SU-DHL-6 (cell line): Measurements from ENCODE around the gene DGKH.

ENCODE experiments used
- H2AFZ ChIP-seq: fragments of 200-600 bp; sonication (generic); 2 replicates; pipeline ENCODE4 v1.6.1; 2014; ENCODE audit warnings: low read depth, mild to moderate bottlenecking, moderate library complexity, mixed read lengths, antibody characterized with exemption, low read length; ENCODE audit not compliant: severe bottlenecking
- H3F3A ChIP-seq: fragments of 200-600 bp; shearing (Covaris generic); 2 replicates; pipeline ENCODE4 v1.6.0; 2016; ENCODE audit warnings: antibody characterized with exemption, mild to moderate bottlenecking; ENCODE audit not compliant: insufficient read depth
- H3K27ac ChIP-seq: fragments of 200-600 bp; sonication (generic); 2 replicates; pipeline ENCODE4 v1.5.1; 2016; ENCODE audit warnings: low read depth, mild to moderate bottlenecking, low read length, moderate library complexity, mixed read lengths
- H3K27me3 ChIP-seq: fragments of 200-600 bp; sonication (generic), shearing (Covaris generic); 2 replicates; pipeline ENCODE4 v1.6.0; 2014; ENCODE audit warnings: mild to moderate bottlenecking, low read length
- H3K36me3 ChIP-seq: fragments of 200-600 bp; sonication (generic); 2 replicates; pipeline ENCODE4 v1.6.1; 2014; ENCODE audit warnings: mild to moderate bottlenecking, low read length, mixed read lengths
- H3K4me2 ChIP-seq: fragments of 300-600, 200-600 bp; shearing (Covaris generic), sonication (generic); 2 replicates; pipeline ENCODE4 v1.6.0; 2014; ENCODE audit warnings: low read length, low read depth, mild to moderate bottlenecking; ENCODE audit not compliant: poor library complexity, severe bottlenecking
- H3K4me3 ChIP-seq: fragments of 200-600 bp; sonication (generic); 2 replicates; pipeline ENCODE4 v1.5.1; 2014; ENCODE audit warnings: antibody characterized with exemption, low read length, mild to moderate bottlenecking, mixed read lengths; ENCODE audit not compliant: insufficient read depth, poor library complexity, severe bottlenecking
- H3K79me2 ChIP-seq: fragments of 200-600 bp; sonication (generic); 2 replicates; pipeline ENCODE4 v1.6.1; 2014; ENCODE audit warnings: mild to moderate bottlenecking, low read length, moderate library complexity; ENCODE audit not compliant: insufficient read depth
- H3K9ac ChIP-seq: fragments of 200-600 bp; sonication (generic); 2 replicates; pipeline ENCODE4 v1.7.0; 2014; ENCODE audit warnings: mild to moderate bottlenecking, low read length
- H3K9me2 ChIP-seq: fragments of 200-600 bp; sonication (generic); replicated peaks from 2 replicates; pipeline ENCODE4 v1.6.1; 2014; ENCODE audit warnings: low read length; ENCODE audit not compliant: insufficient read depth
- H3K9me3 ChIP-seq: fragments of 200-600 bp; sonication (generic); 2 replicates; pipeline ENCODE4 v1.6.1; 2014; ENCODE audit warnings: low read length, mixed read lengths; ENCODE audit not compliant: insufficient read depth
- H4K20me1 ChIP-seq: fragments of 200-600 bp; sonication (generic); 2 replicates; pipeline ENCODE4 v1.6.1; 2014; ENCODE audit warnings: low read depth, mild to moderate bottlenecking, antibody characterized with exemption, low read length, moderate library complexity, mixed read lengths
- CTCF ChIP-seq: fragments of 200-600 bp; sonication (generic); IDR thresholded peaks from one replicate; pipeline ENCODE4 v1.5.1; 2017; ENCODE audit warnings: antibody characterized with exemption, mild to moderate bottlenecking, low read length, moderate library complexity; ENCODE audit not compliant: insufficient read depth, poor library complexity, severe bottlenecking
- EZH2phosphoT487 ChIP-seq: fragments of 200-600 bp; sonication (generic), shearing (Covaris generic); conservative IDR thresholded peaks from 2 replicates; pipeline ENCODE4 v1.6.1; 2018; ENCODE audit warnings: mild to moderate bottlenecking, antibody characterized with exemption, low read length, moderate library complexity, mixed read lengths

Gene DGKH

GRCh38 chr13:42228527-42228926 lies 180.1 kb downstream of the DGKH start:
- Histone ChIP-seq H3K4me2 (no peak overlapping the region), H3K27ac (no peak overlapping the region), H3K79me2 (no peaks in the 10 kb centered on the region), H3K9ac (no peak overlapping the region), H3K9me3 (no peaks in the 10 kb centered on the region), H3F3A (no peaks in the 10 kb centered on the region; the same call in 1 of the 2 replicates), H4K20me1 (no peaks in the 10 kb centered on the region), H3K9me2 (no peaks in the 10 kb centered on the region), H3K36me3 (no peaks in the 10 kb centered on the region), H3K4me3 (no peak overlapping the region), H2AFZ (no peak overlapping the region), H3K27me3 (no peaks in the 10 kb centered on the region)
- TF ChIP-seq EZH2phosphoT487 (no peak), CTCF (no peak)

- Histone ChIP-seq H3K4me2 (no peak overlapping the region), H3K79me2 (no peaks in the 10 kb centered on the region), H3K9me3 (no peaks in the 10 kb centered on the region), H3K9me2 (no peaks in the 10 kb centered on the region), H3K36me3 (no peaks in the 10 kb centered on the region), H2AFZ (no peak overlapping the region), H3K27ac (no peak overlapping the region), H4K20me1 (no peaks in the 10 kb centered on the region), H3F3A (no peaks in the 10 kb centered on the region; the same call in 1 of the 2 replicates), H3K9ac (no peak overlapping the region), H3K27me3 (no peaks in the 10 kb centered on the region), H3K4me3 (no peak overlapping the region)
- TF ChIP-seq EZH2phosphoT487 (no peak), CTCF (no peak)
Observed at GRCh38 chr13:42229287-42229686, 180.8 kb downstream of the DGKH start.

GRCh38 chr13:42232671-42233070 lies 184.2 kb downstream of the DGKH start:
- no peak overlapping the region for H2AFZ ChIP-seq
- H3K4me2 ChIP-seq, result no peak overlapping the region
- no peaks in the 10 kb centered on the region for H3K9me3 ChIP-seq
- no peaks in the 10 kb centered on the region for H3K36me3 ChIP-seq
- no peak for TF ChIP-seq EZH2phosphoT487
- no peak overlapping the region for H3K27ac ChIP-seq
- no peak overlapping the region for H3K9ac ChIP-seq
- no peaks in the 10 kb centered on the region for H3K27me3 ChIP-seq
- H3K9me2 ChIP-seq, result no peaks in the 10 kb centered on the region
- H3K4me3 ChIP-seq, result no peak overlapping the region
- H3K79me2 ChIP-seq, result no peaks in the 10 kb centered on the region
- no peaks in the 10 kb centered on the region; the same call in 1 of the 2 replicates for H3F3A ChIP-seq
- H4K20me1 ChIP-seq, result no peaks in the 10 kb centered on the region; the same call in 1 of the 2 replicates

- H3K4me2 ChIP-seq, result no peak overlapping the region
- H3K27ac ChIP-seq, result no peak overlapping the region
- no peaks in the 10 kb centered on the region for H3K9me2 ChIP-seq
- no peaks in the 10 kb centered on the region for H3K27me3 ChIP-seq
- no peaks in the 10 kb centered on the region; the same call in 1 of the 2 replicates for H4K20me1 ChIP-seq
- H3K9ac ChIP-seq, result no peak overlapping the region
- no peaks in the 10 kb centered on the region for H3K79me2 ChIP-seq
- H3K4me3 ChIP-seq, result no peak overlapping the region
- no peaks in the 10 kb centered on the region for H3F3A ChIP-seq
- TF ChIP-seq EZH2phosphoT487 (no peak), CTCF (no peak)
- H3K36me3 ChIP-seq, result no peaks in the 10 kb centered on the region
- H2AFZ ChIP-seq, result no peak overlapping the region
- H3K9me3 ChIP-seq, result no peaks in the 10 kb centered on the region
Observed at GRCh38 chr13:42233726-42234125, 185.3 kb downstream of the DGKH start.
